B cell (primary cell): ENCODE results near the gene EFCAB8. TPM values are rescaled to one million over a fixed set of nuclear protein-coding genes. Genes with fewer than 3 reads are reported as not detected.
A peak's percentile ranks its signal among the peaks of the same experiment; 100 is the strongest.

Experiments
- ATAC-seq: fragments of 200-7000 bp; cut with Tn5 transposase; one replicate; pipeline ENCODE4 v1.10.0; 2021; ENCODE audit warnings: low read depth, mild to moderate bottlenecking, moderate number of reproducible peaks, moderate library complexity
- CTCF ChIA-PET: fragments of 350-600 bp; sonication (Branson Sonifier 250); formaldehyde crosslinking; loops from one replicate; lab custom pipeline; 2021; ENCODE audit warnings: antibody characterized with exemption, inconsistent platforms; lab: Charles Lee
- POLR2A ChIA-PET: fragments of 350-600 bp; sonication (Branson Sonifier 250); formaldehyde crosslinking; loops from one replicate; lab custom pipeline; 2021; ENCODE audit warnings: antibody characterized with exemption; lab: Charles Lee
- DNase-seq: peaks from one replicate; pipeline ENCODE4 v3.0.0; 2013
- H2AFZ ChIP-seq: 2 replicates; pipeline ENCODE4 v1.6.1; 2012; ENCODE audit warnings: mild to moderate bottlenecking, low read depth, low read length; ENCODE audit not compliant: insufficient read depth, poor library complexity, severe bottlenecking
- H3K27ac ChIP-seq, 2 donors: 1 replicate in 1 of 2; 2 replicates in 1 of 2; pipeline ENCODE4 v1.5.1; 2012 to 2013; ENCODE audit warnings: low read length in 2 of 2, mild to moderate bottlenecking in 2 of 2, moderate library complexity in 1 of 2
- H3K27me3 ChIP-seq, 4 experiments: fragments of 200-600 bp in 1 of 4; sonication (generic) in 1 of 4; replicated peaks in 1 of 4; 1 replicate in 2 of 4; 2 replicates in 2 of 4; pipeline versions ENCODE4 v1.6.1 to v1.7.0; 2013 to 2016; ENCODE audit warnings: low read length in 3 of 4, mild to moderate bottlenecking in 2 of 4, mixed read lengths in 1 of 4, moderate library complexity in 1 of 4; ENCODE audit not compliant: insufficient read depth in 4 of 4, control insufficient read depth in 3 of 4; ENCODE audit errors: control extremely low read depth in 1 of 4
- H3K36me3 ChIP-seq, 2 experiments: replicated peaks in 1 of 2; 1 replicate in 1 of 2; 2 replicates in 1 of 2; pipeline versions ENCODE4 v1.6.1 to v1.7.1; 2013; ENCODE audit warnings: low read length in 1 of 2; ENCODE audit not compliant: insufficient read depth in 2 of 2, control insufficient read depth in 1 of 2; ENCODE audit errors: control extremely low read depth in 1 of 2, extremely low read depth in 1 of 2
- H3K4me1 ChIP-seq, 2 donors: fragments of 200-600 bp in 1 of 2; sonication (generic) in 1 of 2; 1 replicate in 1 of 2; 2 replicates in 1 of 2; pipeline versions ENCODE4 v1.5.1 to v1.6.1; 2013 to 2017; ENCODE audit warnings: low read length in 2 of 2; ENCODE audit not compliant: control insufficient read depth in 2 of 2, insufficient read depth in 2 of 2
- H3K4me2 ChIP-seq: replicated peaks from 2 replicates; pipeline ENCODE3; 2012; ENCODE audit warnings: mild to moderate bottlenecking, low read depth, low read length; ENCODE audit not compliant: poor library complexity, severe bottlenecking
- H3K4me3 ChIP-seq, 5 experiments: fragments of 200-600 bp in 1 of 5; sonication (generic) in 1 of 5; 1 replicate in 3 of 5; 2 replicates in 2 of 5; pipeline versions ENCODE4 v1.5.1 to v1.7.0; 2011 to 2016; ENCODE audit warnings: low read length in 4 of 5, mild to moderate bottlenecking in 4 of 5, low read depth in 2 of 5, control low read depth in 1 of 5, moderate library complexity in 1 of 5; ENCODE audit not compliant: insufficient read depth in 1 of 5; ENCODE audit errors: control extremely low read depth in 1 of 5, extremely low read depth in 1 of 5
- H3K79me2 ChIP-seq: fragments of 200-600 bp; sonication (generic); one replicate; pipeline ENCODE4 v1.6.0; 2016; ENCODE audit warnings: low read length; ENCODE audit not compliant: control insufficient read depth, insufficient read depth
- H3K9ac ChIP-seq: fragments of 200-600 bp; sonication (generic); 2 replicates; pipeline ENCODE4 v1.6.1; 2017; ENCODE audit warnings: mild to moderate bottlenecking, low read length, moderate library complexity
- H3K9me3 ChIP-seq, 3 donors: one replicate each; pipeline versions ENCODE4 v1.6.1 to v1.7.1; 2013; ENCODE audit warnings: low read length in 2 of 3; ENCODE audit not compliant: control insufficient read depth in 2 of 3, insufficient read depth in 1 of 3; ENCODE audit errors: control extremely low read depth in 1 of 3
- H4K20me1 ChIP-seq: 2 replicates; pipeline ENCODE4 v1.6.0; 2012; ENCODE audit warnings: mild to moderate bottlenecking, low read length; ENCODE audit not compliant: insufficient read depth, control insufficient read depth, poor library complexity, severe bottlenecking
- H3K27ac Mint-ChIP-seq: one replicate; pipeline ENCODE4 v1.8.0; 2021; ENCODE audit warnings: mixed read lengths
- H3K27me3 Mint-ChIP-seq: one replicate; pipeline ENCODE4 v1.8.0; 2021; ENCODE audit warnings: mixed read lengths
- H3K4me1 Mint-ChIP-seq: one replicate; pipeline ENCODE4 v1.8.0; 2021; ENCODE audit warnings: mixed read lengths
- H3K4me3 Mint-ChIP-seq: one replicate; pipeline ENCODE4 v1.8.0; 2021; ENCODE audit warnings: mixed read lengths
- H3K9me3 Mint-ChIP-seq: one replicate; pipeline ENCODE4 v1.8.0; 2022; ENCODE audit warnings: mixed read lengths; ENCODE audit not compliant: insufficient read depth
- EZH2 ChIP-seq: IDR thresholded peaks from 2 replicates; pipeline ENCODE4 v1.6.1; 2012; ENCODE audit warnings: borderline replicate concordance, low read depth, mild to moderate bottlenecking, moderate library complexity, low read length; ENCODE audit not compliant: insufficient read depth, poor library complexity, severe bottlenecking
- WGBS: methylation state at CpG from one replicate; pipeline ENCODE4 v1.1.5; 2013; ENCODE audit warnings: missing lambda C conversion rate; ENCODE audit not compliant: insufficient coverage; 5-methylcytosine and 5-hydroxymethylcytosine counted together
- intact Hi-C: fragments of 100-400 bp; cut with micrococcal nuclease; formaldehyde crosslinking; loops from one replicate; pipeline ENCODE4 v1.10.0; 2022
- polyA plus RNA-seq: library from polyadenylated mRNA; depleted of rRNA; stranded (reverse); fragments of >200 nt; gene quantifications from 2 replicates; pipeline ENCODE4 v1.2.3, GENCODE V29; 2012
- total RNA-seq, 2 donors: library from RNA; stranded (reverse); fragments of 120-200 nt in 1 of 2; gene quantifications; 1 replicate in 1 of 2; 2 replicates in 1 of 2; pipeline versions ENCODE4 v1.2.3 to v1.2.4, GENCODE V29; 2013 to 2022
- TF ChIP-seq, protein P1 (sequence below): fragments of 200-600 bp; IDR thresholded peaks from one replicate; pipeline ENCODE4 v1.8.0; 2022; ENCODE audit warnings: antibody characterized with exemption, mild to moderate bottlenecking

The EFCAB8 gene
- total and polyA plus RNA-seq, 2 donors (not counting 1 experiment from before 2014, with no cell fraction given), result 0.72 to 2.3 TPM

DNA sequence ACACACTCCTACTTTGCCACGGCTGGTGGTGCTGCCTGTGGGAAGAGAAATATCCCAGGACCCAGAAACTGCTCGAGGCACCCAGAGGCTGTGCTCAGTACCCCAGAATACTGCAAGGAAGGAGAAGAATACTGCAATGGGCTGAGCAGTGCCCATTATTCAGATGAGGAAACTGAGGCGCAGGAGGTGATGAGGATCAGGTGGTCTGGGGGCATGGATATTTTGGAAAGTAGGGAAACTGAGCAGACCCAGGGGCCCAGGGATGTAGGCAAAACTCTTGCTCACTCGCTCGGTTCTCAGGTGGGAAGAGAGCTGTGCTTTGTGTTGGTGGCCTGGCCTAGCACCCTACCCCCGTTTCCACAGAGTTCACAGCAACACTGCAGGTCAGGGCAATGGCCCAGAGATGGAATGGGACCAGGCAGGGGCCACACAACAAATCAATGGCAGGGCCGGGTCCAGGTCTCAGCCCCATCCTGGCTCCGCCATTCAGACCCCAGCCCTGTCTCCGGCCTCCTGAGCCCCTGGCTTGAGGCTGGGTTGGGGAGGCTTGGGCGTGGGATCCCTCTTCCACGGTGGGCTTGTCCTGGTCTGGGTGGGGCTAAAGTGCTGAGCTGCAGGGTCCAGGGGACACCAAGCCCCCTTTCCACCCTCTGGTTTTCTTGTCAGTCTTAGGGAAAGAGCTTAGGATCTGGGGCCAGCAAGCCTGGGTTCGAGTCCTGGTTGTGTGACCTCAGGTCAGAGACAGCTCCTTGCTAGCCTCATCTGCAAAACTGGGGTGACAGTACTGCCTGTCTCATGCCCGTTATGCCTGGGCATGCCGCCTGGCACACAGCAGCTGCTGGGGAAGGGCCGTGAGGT lies 111.6 kb downstream of the EFCAB8 start:
- Histone ChIP-seq H3K36me3 (no peaks in the 10 kb centered on the region), H3K4me1 (peaks cover 53 to 79% of the 10 kb centered on the region in 2 donors), H3K4me3 (no peak overlapping the region), H3K9me3 (peaks cover 0 to 22% (median 0%) of the 10 kb centered on the region in 3 donors), H3K4me2 (peak overlapping the region; percentile 75), H2AFZ (peak overlapping the region; percentile 91), H3K79me2 (no peaks in the 10 kb centered on the region), H3K9ac (no peak overlapping the region), H4K20me1 (no peaks in the 10 kb centered on the region), H3K27ac (peak overlapping the region; percentile 99), H3K27me3 (no peaks in the 10 kb centered on the region)
- WGBS, result 94% methylated on average over 12 of the region's 15 CpGs
- Mint-ChIP-seq H3K4me1 (peaks cover 29% of the 10 kb centered on the region), H3K9me3 (no peaks in the 10 kb centered on the region), H3K27me3 (no peaks in the 10 kb centered on the region), H3K4me3 (peak overlapping the region; percentile 8), H3K27ac (peak overlapping the region; percentile 80)
- intact Hi-C loops, result no loop called here
- TF ChIP-seq EZH2, result no peak
- TF ChIP-seq, protein P1, sequence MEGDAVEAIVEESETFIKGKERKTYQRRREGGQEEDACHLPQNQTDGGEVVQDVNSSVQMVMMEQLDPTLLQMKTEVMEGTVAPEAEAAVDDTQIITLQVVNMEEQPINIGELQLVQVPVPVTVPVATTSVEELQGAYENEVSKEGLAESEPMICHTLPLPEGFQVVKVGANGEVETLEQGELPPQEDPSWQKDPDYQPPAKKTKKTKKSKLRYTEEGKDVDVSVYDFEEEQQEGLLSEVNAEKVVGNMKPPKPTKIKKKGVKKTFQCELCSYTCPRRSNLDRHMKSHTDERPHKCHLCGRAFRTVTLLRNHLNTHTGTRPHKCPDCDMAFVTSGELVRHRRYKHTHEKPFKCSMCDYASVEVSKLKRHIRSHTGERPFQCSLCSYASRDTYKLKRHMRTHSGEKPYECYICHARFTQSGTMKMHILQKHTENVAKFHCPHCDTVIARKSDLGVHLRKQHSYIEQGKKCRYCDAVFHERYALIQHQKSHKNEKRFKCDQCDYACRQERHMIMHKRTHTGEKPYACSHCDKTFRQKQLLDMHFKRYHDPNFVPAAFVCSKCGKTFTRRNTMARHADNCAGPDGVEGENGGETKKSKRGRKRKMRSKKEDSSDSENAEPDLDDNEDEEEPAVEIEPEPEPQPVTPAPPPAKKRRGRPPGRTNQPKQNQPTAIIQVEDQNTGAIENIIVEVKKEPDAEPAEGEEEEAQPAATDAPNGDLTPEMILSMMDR, result no peak
- CTCF ChIA-PET, result no interaction called here
- POLR2A ChIA-PET, result no interaction called here
- ATAC-seq (no peak), DNase-seq (no peak)

DNA sequence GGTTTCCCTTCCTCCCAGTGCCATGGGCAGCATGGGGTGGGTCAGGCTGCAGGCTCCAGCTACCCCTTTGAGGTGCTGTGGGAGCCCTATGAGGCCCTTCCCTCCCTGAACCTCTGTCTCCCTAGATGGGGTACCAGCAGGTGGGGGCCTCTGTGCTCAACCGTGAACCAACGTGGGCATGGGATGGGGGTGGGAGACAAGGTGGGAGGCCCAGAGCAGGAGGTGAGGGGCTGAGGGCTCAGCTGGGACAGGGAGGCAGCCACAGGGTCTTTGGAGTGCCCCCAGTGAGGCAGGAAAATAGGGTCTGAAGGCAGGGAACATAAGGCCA lies 112.2 kb downstream of the EFCAB8 start:
- WGBS, result 20% methylated on average over 1 of the region's 2 CpGs
- Histone ChIP-seq H3K36me3 (no peaks in the 10 kb centered on the region), H3K9ac (peak overlapping the region; percentile 50), H2AFZ (peak overlapping the region; percentile 91), H3K4me3 (no peak overlapping the region), H3K4me2 (peak overlapping the region; percentile 75), H3K79me2 (no peaks in the 10 kb centered on the region), H3K9me3 (peaks cover 0 to 23% (median 0%) of the 10 kb centered on the region in 3 donors), H3K27ac (peak overlapping the region; percentile 99), H4K20me1 (no peaks in the 10 kb centered on the region), H3K4me1 (peaks cover 53 to 75% of the 10 kb centered on the region in 2 donors), H3K27me3 (no peaks in the 10 kb centered on the region)
- Mint-ChIP-seq H3K4me3 (no peak overlapping the region), H3K4me1 (peaks cover 29% of the 10 kb centered on the region), H3K27ac (no peak overlapping the region), H3K9me3 (no peaks in the 10 kb centered on the region), H3K27me3 (no peaks in the 10 kb centered on the region)
- ChIA-PET CTCF (interaction anchor here (1.2 kb wide), 1 partner anchor 102 kb away, joined by 3 read pairs; no protein-coding TSS in a partner anchor), POLR2A (no interaction called here)
- no peak for DNase-seq
- ATAC-seq, result no peak
- TF ChIP-seq EZH2, result no peak
- TF ChIP-seq, protein P1, result no peak
- intact Hi-C loops, result no loop called here
